ENCODE measurements around the gene TTLL3. TPM values are rescaled to one million over a fixed set of nuclear protein-coding genes. Genes with fewer than 3 reads are reported as not detected.

Gene TTLL3
- total and polyA plus RNA-seq, 2 of the 8 experiments (the other 6 are each of a cell fraction or from before 2014, with no cell fraction given) = 5.9 to 8.9 TPM

DNA sequence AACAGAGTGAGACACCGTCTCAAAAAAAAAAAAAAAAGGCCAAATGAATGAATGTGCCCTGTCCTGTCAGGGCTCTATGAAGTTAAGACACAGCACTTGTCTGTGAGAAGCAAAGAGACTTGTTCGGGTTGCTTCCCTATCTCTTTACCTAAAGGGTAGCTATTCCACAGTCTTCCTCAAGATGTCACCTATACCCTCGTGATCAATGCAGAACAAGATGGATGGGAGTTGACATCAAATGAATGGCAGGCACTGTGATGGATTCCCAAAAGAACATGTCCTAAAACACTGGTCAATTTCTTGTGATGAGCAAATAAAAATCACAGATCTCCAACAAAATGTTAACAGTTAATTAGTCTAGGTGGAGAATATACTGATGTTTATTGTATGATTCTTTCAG lies 27.3 kb upstream of the TTLL3 start:
- Histone ChIP-seq H3K4me3 (ENCODE audit: extremely low read depth in 1 of 4, insufficient read depth in 2 of 4, low read depth in 3 of 4, low read length in 4 of 4) (no peak overlapping the region), H3K27ac (ENCODE audit: low read depth, low read length) (no peak overlapping the region), H3K4me2 (ENCODE audit: insufficient read depth in 1 of 2, low read depth in 2 of 2, low read length in 2 of 2) (no peak overlapping the region), H4K8ac (ENCODE audit: extremely low read depth, insufficient read depth, low read length) (no peak overlapping the region), H3K4me1 (replicated peaks in 1 of 4; ENCODE audit: control insufficient read depth in 3 of 4, insufficient read depth in 4 of 4, low read length in 3 of 4) (no peaks in the 10 kb centered on the region), H3K27me3 (replicated peaks in 1 of 4; ENCODE audit: control insufficient read depth in 3 of 4, extremely low read depth in 1 of 4, insufficient read depth in 3 of 4, low read length in 3 of 4) (no peaks in the 10 kb centered on the region), H2BK20ac (ENCODE audit: low read length) (no peak overlapping the region), H2AFZ (ENCODE audit: low read length) (no peak overlapping the region), H3K23me2 (ENCODE audit: low read depth, low read length) (no peaks in the 10 kb centered on the region), H2BK15ac (ENCODE audit: low read length) (no peak overlapping the region), H3K23ac (ENCODE audit: insufficient read length) (no peak overlapping the region), H3K9me3 (ENCODE audit: insufficient read depth in 2 of 2, low read depth in 1 of 2, low read length in 1 of 2) (no peaks in the 10 kb centered on the region), H2BK12ac (ENCODE audit: low read depth, low read length) (no peak overlapping the region), H4K91ac (replicated peaks; ENCODE audit: insufficient read length, low read length) (no peak overlapping the region), H2BK5ac (ENCODE audit: low read depth, low read length) (no peak overlapping the region), H3K79me1 (ENCODE audit: low read depth, low read length) (no peaks in the 10 kb centered on the region), H3K56ac (replicated peaks; ENCODE audit: insufficient read length, low read depth, low read length) (no peak overlapping the region), H3K79me2 (ENCODE audit: control insufficient read depth in 1 of 2, insufficient read depth in 2 of 2, low read length in 2 of 2) (no peaks in the 10 kb centered on the region), H2AK5ac (ENCODE audit: low read depth, low read length) (no peak overlapping the region), H4K20me1 (replicated peaks in 1 of 2; ENCODE audit: control insufficient read depth in 1 of 2, insufficient read depth in 2 of 2, low read length in 2 of 2) (peaks cover 0 to 1% of the 10 kb centered on the region in 2 experiments), H4K5ac (ENCODE audit: insufficient read length, low read depth, low read length) (no peak overlapping the region), H3K36me3 (ENCODE audit: control insufficient read depth in 2 of 4, insufficient read depth in 4 of 4, low read length in 3 of 4) (peaks cover 4 to 47% (median 27%) of the 10 kb centered on the region in 4 experiments), H3K14ac (ENCODE audit: insufficient read length) (no peak overlapping the region), H2BK120ac (replicated peaks; ENCODE audit: low read depth, low read length) (no peak overlapping the region), H3K9ac (replicated peaks in 1 of 4; ENCODE audit: extremely low read depth in 1 of 4, low read depth in 3 of 4, low read length in 3 of 4) (no peak overlapping the region), H3K18ac (ENCODE audit: extremely low read depth, low read length) (no peak overlapping the region), H3K4ac (replicated peaks; ENCODE audit: insufficient read length, low read depth, low read length) (no peak overlapping the region)
- ChIA-PET POLR2A (ENCODE audit: partially characterized antibody) (interaction anchor here (1.0 to 2.4 kb wide), 4 partner anchors 10 to 33 kb away, joined by 4 to 10 read pairs (median 6); partner anchors contain the start of genes ARPC4, OGG1 and TADA3), CTCF (ENCODE audit: partially characterized antibody) (interaction anchor here (1.0 to 3.9 kb wide), 6 partner anchors 8 to 125 kb away, joined by 3 to 11 read pairs (median 5); no protein-coding TSS in a partner anchor)
- no peak for DNase-seq (ENCODE audit: low read depth in 1 of 2, low spot score in 2 of 2)
- no peak for FAIRE-seq
- WGBS, 2 experiments (ENCODE audit: extremely low coverage in 1 of 2, insufficient coverage in 1 of 2, insufficient read length in 1 of 2, insufficient replicate concordance in 2 of 2, low coverage in 1 of 2, low lambda C conversion rate in 2 of 2, missing lambda C conversion rate in 1 of 2) = 52% methylated on average over 2 of the region's 3 CpGs; no CpG with 5 or more reads in 1 of the 2 experiments
- no peak for TF ChIP-seq SUZ12 (IDR thresholded peaks at IDR 0.05; ENCODE audit: low read length)
- no peak for TF ChIP-seq SAP30 (IDR thresholded peaks at IDR 0.05; ENCODE audit: insufficient read depth, insufficient replicate concordance, low read length)
- TF ChIP-seq RAD21 (IDR thresholded peaks at IDR 0.05 in 1 of 2, conservative IDR thresholded peaks at IDR 0.05 in 1 of 2; ENCODE audit: low read depth in 2 of 2, low read length in 2 of 2) = peak; percentile 36 to 43; a peak in 3 of 4 replicates
- TF ChIP-seq, protein P1, sequence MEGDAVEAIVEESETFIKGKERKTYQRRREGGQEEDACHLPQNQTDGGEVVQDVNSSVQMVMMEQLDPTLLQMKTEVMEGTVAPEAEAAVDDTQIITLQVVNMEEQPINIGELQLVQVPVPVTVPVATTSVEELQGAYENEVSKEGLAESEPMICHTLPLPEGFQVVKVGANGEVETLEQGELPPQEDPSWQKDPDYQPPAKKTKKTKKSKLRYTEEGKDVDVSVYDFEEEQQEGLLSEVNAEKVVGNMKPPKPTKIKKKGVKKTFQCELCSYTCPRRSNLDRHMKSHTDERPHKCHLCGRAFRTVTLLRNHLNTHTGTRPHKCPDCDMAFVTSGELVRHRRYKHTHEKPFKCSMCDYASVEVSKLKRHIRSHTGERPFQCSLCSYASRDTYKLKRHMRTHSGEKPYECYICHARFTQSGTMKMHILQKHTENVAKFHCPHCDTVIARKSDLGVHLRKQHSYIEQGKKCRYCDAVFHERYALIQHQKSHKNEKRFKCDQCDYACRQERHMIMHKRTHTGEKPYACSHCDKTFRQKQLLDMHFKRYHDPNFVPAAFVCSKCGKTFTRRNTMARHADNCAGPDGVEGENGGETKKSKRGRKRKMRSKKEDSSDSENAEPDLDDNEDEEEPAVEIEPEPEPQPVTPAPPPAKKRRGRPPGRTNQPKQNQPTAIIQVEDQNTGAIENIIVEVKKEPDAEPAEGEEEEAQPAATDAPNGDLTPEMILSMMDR (IDR thresholded peaks at IDR 0.05; ENCODE audit: control extremely low read depth in 1 of 3, insufficient read depth in 1 of 3, low read depth in 1 of 3, low read length in 3 of 3) = peak in 1 of 3 experiments; percentile 43; a peak in 2 of 4 replicates

Measured in H1 (cell line).